ENCODE results near the gene SRSF1.
"Not testable (repeated sequence)": the region's sequence is repeated elsewhere in the genome, so short reads cannot be mapped to it uniquely, and the experiment has no call there.

Gene SRSF1

GRCh38 chr17:58006924-58007780, at the start of gene SRSF1:
SRSF1 (minus strand) TSS chr17:58007246; CDS start chr17:58007137, 109 bp downstream.
- DNase-seq: peak; percentile 98

GRCh38 chr17:58056476-58056875, 49.4 kb upstream of the SRSF1 start:
- no peak for DNase-seq

GRCh38 chr17:58054641-58055040, 47.6 kb upstream of the SRSF1 start:
- DNase-seq: no peak

GRCh38 chr17:58052945-58053715, 46.1 kb upstream of the SRSF1 start:
- DNase-seq: no peak

GRCh38 chr17:58052407-58052806, 45.4 kb upstream of the SRSF1 start:
- DNase-seq: no peak

- DNase-seq: no peak
Measured at GRCh38 chr17:58051468-58051867, 44.4 kb upstream of the SRSF1 start.

- no peak for DNase-seq
Measured at GRCh38 chr17:58050966-58051365, 43.9 kb upstream of the SRSF1 start.

- DNase-seq: no peak
Measured at GRCh38 chr17:58049533-58049932, 42.5 kb upstream of the SRSF1 start.

- DNase-seq: no peak
Measured at GRCh38 chr17:58047376-58048150, 40.5 kb upstream of the SRSF1 start.

- DNase-seq: no peak
Measured at GRCh38 chr17:58046239-58047094, 39.4 kb upstream of the SRSF1 start.

GRCh38 chr17:58044256-58044655, 37.2 kb upstream of the SRSF1 start:
- not testable (repeated sequence) for DNase-seq

- DNase-seq: no peak
Measured at GRCh38 chr17:58043221-58044181, 36.5 kb upstream of the SRSF1 start.

GRCh38 chr17:58041161-58041560, 34.1 kb upstream of the SRSF1 start:
- DNase-seq: no peak

- DNase-seq: no peak
Measured at GRCh38 chr17:58040386-58040785, 33.3 kb upstream of the SRSF1 start.

- DNase-seq: no peak
Measured at GRCh38 chr17:58039975-58040374, 32.9 kb upstream of the SRSF1 start.

- DNase-seq: no peak
Measured at GRCh38 chr17:58032691-58033415, 25.8 kb upstream of the SRSF1 start.

GRCh38 chr17:58028578-58028977, 21.5 kb upstream of the SRSF1 start:
- no peak for DNase-seq

GRCh38 chr17:58020401-58020800, 13.4 kb upstream of the SRSF1 start:
- DNase-seq: no peak

- no peak for DNase-seq
Measured at GRCh38 chr17:58019521-58019920, 12.5 kb upstream of the SRSF1 start.

GRCh38 chr17:58019039-58019438, 12.0 kb upstream of the SRSF1 start:
- DNase-seq: no peak

All from femur (tissue), 1 donor.